ENCODE measurements around the gene VGLL4.

Gene VGLL4

DNA sequence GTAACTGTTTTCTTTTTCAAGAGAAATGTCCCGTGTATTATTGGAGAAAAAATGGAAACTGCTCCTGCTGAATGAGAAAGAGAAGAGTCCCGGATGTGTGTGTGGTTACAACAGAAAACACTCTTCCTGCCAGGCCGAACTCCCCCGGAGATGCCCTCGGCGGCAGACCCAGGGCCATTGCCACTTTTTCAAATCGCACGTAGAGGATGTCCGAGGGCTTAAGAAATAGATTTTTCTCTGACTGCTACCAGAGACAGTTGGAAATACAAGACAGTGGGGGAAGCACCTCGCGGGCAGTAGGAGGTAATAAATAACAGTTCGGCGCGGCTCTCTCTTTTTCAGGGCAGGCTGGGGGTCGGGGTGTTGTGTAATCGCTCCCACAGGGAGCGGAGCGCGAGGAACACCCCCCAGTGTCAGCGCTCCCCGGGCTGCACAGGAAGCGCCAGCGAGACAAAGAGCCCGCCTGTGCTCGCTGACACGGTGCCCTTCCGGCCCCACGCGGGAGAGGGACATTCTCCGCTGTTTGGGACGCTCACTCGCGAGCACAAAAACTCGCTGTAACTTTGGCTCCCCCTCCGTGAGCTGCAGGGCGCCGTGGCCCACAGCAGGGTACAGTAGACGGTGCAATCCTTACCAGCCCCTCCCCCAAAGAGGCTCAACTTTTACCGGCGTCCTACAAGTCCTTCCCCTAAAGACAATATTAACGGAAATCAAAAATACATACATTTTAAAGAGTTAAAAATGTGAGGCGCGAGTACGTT is 1.1 kb downstream of the VGLL4 start:
- Histone ChIP-seq H3K9me3 (ENCODE audit: insufficient read depth, low read length, severe bottlenecking) (no peaks in the 10 kb centered on the region), H3K79me2 (ENCODE audit: insufficient read depth, low read length) (peaks cover 61% of the 10 kb centered on the region), H3K9ac (ENCODE audit: low read depth, low read length) (peak overlapping the region; percentile 93), H3K4me2 (ENCODE audit: insufficient read depth, low read length) (peak overlapping the region; percentile 76), H3K27ac (ENCODE audit: low read length) (peak overlapping the region; percentile 96), H3K36me3 (ENCODE audit: insufficient read depth, low read length) (peaks cover 13% of the 10 kb centered on the region), H3K4me1 (ENCODE audit: insufficient read depth, low read length) (peaks cover 48% of the 10 kb centered on the region), H2AFZ (ENCODE audit: low read depth, low read length) (peak overlapping the region; percentile 83), H3K27me3 (ENCODE audit: insufficient read depth, low read length, poor library complexity) (no peaks in the 10 kb centered on the region), H4K20me1 (ENCODE audit: insufficient read depth, low read length) (peaks cover 38% of the 10 kb centered on the region), H3K4me3 (ENCODE audit: low read depth in 1 of 2, low read length in 2 of 2) (peak overlapping the region; percentile 93 to 95)
- DNase-seq (peak; percentile 82), ATAC-seq (ENCODE audit: insufficient read depth, low read depth) (peak; percentile 73)
- TF ChIP-seq CTCF (IDR thresholded peaks at IDR 0.05; ENCODE audit: borderline replicate concordance, extremely low read depth, low read length, poor library complexity, severe bottlenecking) = no peak
- TF ChIP-seq EZH2 (IDR thresholded peaks at IDR 0.05; ENCODE audit: borderline replicate concordance, low read depth, low read length, severe bottlenecking) = no peak

GRCh38 chr3:11641683-11642430 is 1.9 kb downstream of the VGLL4 start:
- Histone ChIP-seq H4K20me1 (ENCODE audit: insufficient read depth, low read length) (peaks cover 46% of the 10 kb centered on the region), H3K27ac (ENCODE audit: low read length) (peak overlapping the region; percentile 96), H3K27me3 (ENCODE audit: insufficient read depth, low read length, poor library complexity) (no peaks in the 10 kb centered on the region), H3K9me3 (ENCODE audit: insufficient read depth, low read length, severe bottlenecking) (no peaks in the 10 kb centered on the region), H3K4me3 (ENCODE audit: low read depth in 1 of 2, low read length in 2 of 2) (peak overlapping the region; percentile 93 to 95), H3K36me3 (ENCODE audit: insufficient read depth, low read length) (peaks cover 13% of the 10 kb centered on the region), H3K9ac (ENCODE audit: low read depth, low read length) (peak overlapping the region; percentile 93), H3K4me2 (ENCODE audit: insufficient read depth, low read length) (peak overlapping the region; percentile 76), H3K79me2 (ENCODE audit: insufficient read depth, low read length) (peaks cover 68% of the 10 kb centered on the region), H3K4me1 (ENCODE audit: insufficient read depth, low read length) (peaks cover 55% of the 10 kb centered on the region), H2AFZ (ENCODE audit: low read depth, low read length) (peak overlapping the region; percentile 36)
- TF ChIP-seq EZH2 (IDR thresholded peaks at IDR 0.05; ENCODE audit: borderline replicate concordance, low read depth, low read length, severe bottlenecking) (no peak), CTCF (IDR thresholded peaks at IDR 0.05; ENCODE audit: borderline replicate concordance, extremely low read depth, low read length, poor library complexity, severe bottlenecking) (no peak)
- DNase-seq = no peak
- no peak for ATAC-seq (ENCODE audit: insufficient read depth, low read depth)

DNA sequence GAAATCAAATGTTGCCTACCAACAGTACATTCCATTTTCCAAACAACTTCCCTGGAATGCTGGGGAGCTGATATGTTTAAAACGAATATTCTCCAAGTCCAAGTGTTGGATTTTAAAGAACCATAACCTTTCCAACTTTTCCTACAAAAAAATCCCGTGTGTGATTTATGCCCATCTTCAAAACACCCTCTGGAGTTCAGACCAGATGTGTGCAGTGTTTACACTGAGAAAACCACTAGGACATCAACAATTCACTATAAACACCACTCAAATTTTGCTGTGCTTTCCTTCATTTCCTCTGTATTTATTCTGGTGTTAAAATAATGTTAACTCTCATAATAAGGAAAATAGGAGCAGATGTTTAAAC is 2.4 kb downstream of the VGLL4 start:
- Histone ChIP-seq H3K4me2 (ENCODE audit: insufficient read depth, low read length) (peak overlapping the region; percentile 76), H3K79me2 (ENCODE audit: insufficient read depth, low read length) (peaks cover 74% of the 10 kb centered on the region), H3K27ac (ENCODE audit: low read length) (peak overlapping the region; percentile 96), H3K4me3 (ENCODE audit: low read depth in 1 of 2, low read length in 2 of 2) (peak overlapping the region; percentile 93 to 95), H3K4me1 (ENCODE audit: insufficient read depth, low read length) (peaks cover 60% of the 10 kb centered on the region), H3K9ac (ENCODE audit: low read depth, low read length) (peak overlapping the region; percentile 93), H3K27me3 (ENCODE audit: insufficient read depth, low read length, poor library complexity) (no peaks in the 10 kb centered on the region), H3K36me3 (ENCODE audit: insufficient read depth, low read length) (peaks cover 13% of the 10 kb centered on the region), H2AFZ (ENCODE audit: low read depth, low read length) (no peak overlapping the region), H4K20me1 (ENCODE audit: insufficient read depth, low read length) (peaks cover 51% of the 10 kb centered on the region), H3K9me3 (ENCODE audit: insufficient read depth, low read length, severe bottlenecking) (no peaks in the 10 kb centered on the region)
- DNase-seq = no peak
- TF ChIP-seq EZH2 (IDR thresholded peaks at IDR 0.05; ENCODE audit: borderline replicate concordance, low read depth, low read length, severe bottlenecking) (no peak), CTCF (IDR thresholded peaks at IDR 0.05; ENCODE audit: borderline replicate concordance, extremely low read depth, low read length, poor library complexity, severe bottlenecking) (no peak)
- no peak for ATAC-seq (ENCODE audit: insufficient read depth, low read depth)
